Measurements from ENCODE around the gene EFCC1.

DNA sequence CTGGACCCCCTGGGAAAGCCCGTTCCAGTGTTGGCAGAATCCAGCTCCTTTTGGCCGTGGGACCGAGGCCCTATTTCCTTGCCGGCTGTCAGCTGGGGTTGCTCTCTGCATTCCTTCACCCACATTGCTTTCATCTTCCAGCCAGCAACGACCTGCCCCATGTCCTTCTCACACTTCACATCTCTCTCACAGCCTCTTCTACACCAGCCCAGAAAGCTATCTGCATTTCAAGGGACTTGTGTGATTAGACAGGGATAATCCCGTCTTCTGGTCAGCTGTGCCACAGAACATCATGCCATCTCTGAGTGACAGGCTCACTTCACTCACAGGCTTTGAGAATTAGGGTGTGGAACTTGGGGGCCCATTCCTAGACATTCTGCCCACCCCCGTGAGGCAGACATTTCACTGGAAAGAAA, 16.4 kb downstream of the EFCC1 start:
- TF ChIP-seq CTCF (IDR thresholded peaks at IDR 0.05) (no peak), EP300 (IDR thresholded peaks at IDR 0.05) (no peak)

All from gastroesophageal sphincter (tissue), 3 donors.